ENCODE data around the gene MEIS2.

- TF ChIP-seq CTCF (conservative IDR thresholded peaks at IDR 0.05; ENCODE audit: low read length), result no peak
- no peak for TF ChIP-seq EZH2phosphoT487 (IDR thresholded peaks at IDR 0.05; ENCODE audit: borderline replicate concordance)
Observed at GRCh38 chr15:37084602-37085001, 15.7 kb downstream of the MEIS2 start.
